HUES64 (cell line): ENCODE measurements around the gene CAP2.
"Not testable (repeated sequence)": the region's sequence is repeated elsewhere in the genome, so short reads cannot be mapped to it uniquely, and the experiment has no call there.

Source experiments
- H3K27ac ChIP-seq: 2 replicates; pipeline ENCODE4 v1.7.0; 2013; ENCODE audit warnings: low read depth, low read length, inconsistent platforms
- H3K27me3 ChIP-seq: 2 replicates; pipeline ENCODE4 v1.6.1; 2013; ENCODE audit warnings: mild to moderate bottlenecking, low read length; ENCODE audit not compliant: insufficient read depth
- H3K36me3 ChIP-seq: 2 replicates; pipeline ENCODE4 v1.6.1; 2013; ENCODE audit warnings: mild to moderate bottlenecking, low read length; ENCODE audit not compliant: insufficient read depth
- H3K4me1 ChIP-seq: 2 replicates; pipeline ENCODE4 v1.6.1; 2013; ENCODE audit warnings: mild to moderate bottlenecking, low read length, moderate library complexity; ENCODE audit not compliant: insufficient read depth
- H3K4me3 ChIP-seq: 2 replicates; pipeline ENCODE4 v1.5.1; 2013; ENCODE audit warnings: mild to moderate bottlenecking, low read length, moderate library complexity
- H3K9ac ChIP-seq: 2 replicates; pipeline ENCODE4 v1.6.1; 2013; ENCODE audit warnings: mild to moderate bottlenecking, low read depth, low read length
- H3K9me3 ChIP-seq: 2 replicates; pipeline ENCODE4 v1.6.1; 2013; ENCODE audit warnings: low read depth, low read length; ENCODE audit not compliant: insufficient read depth
- WGBS: fragments of 150-250, 120-280 bp; methylation state at CpG from one replicate; pipeline ENCODE4 v1.1.7; 2013; ENCODE audit warnings: missing lambda C conversion rate; 5-methylcytosine and 5-hydroxymethylcytosine counted together

CAP2 gene

DNA sequence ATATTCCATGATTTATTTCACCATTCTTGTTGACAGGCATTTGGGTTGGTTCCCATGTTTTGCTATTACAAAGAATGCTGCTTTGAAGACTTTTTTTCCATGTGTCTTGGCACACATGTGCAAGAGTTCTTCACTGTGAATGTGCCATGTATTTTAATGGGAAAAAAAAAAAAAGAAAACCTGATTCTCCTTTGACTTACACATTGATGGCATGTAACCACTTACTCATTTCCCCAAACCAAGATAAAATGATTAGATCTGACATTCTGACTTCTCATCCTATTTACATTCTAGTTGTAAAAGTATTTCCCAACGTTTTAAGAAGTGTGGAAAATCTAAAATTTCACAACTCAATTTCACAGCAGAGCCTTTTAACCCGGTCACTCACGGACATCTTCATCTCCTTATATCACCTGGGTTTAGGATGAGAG is 4.4 kb downstream of the CAP2 start:
- H3K4me1 ChIP-seq: peaks cover 12% of the 10 kb centered on the region
- peaks cover 16% of the 10 kb centered on the region; the same call in 1 of the 2 replicates for H3K9me3 ChIP-seq
- H3K27me3 ChIP-seq: no peaks in the 10 kb centered on the region
- H3K36me3 ChIP-seq: peaks cover 7% of the 10 kb centered on the region; the same call in 1 of the 2 replicates
- no peak overlapping the region for H3K9ac ChIP-seq
- no peak overlapping the region for H3K4me3 ChIP-seq
- H3K27ac ChIP-seq: no peak overlapping the region
- WGBS: 93% methylated on average over 3 of the region's 3 CpGs

- not testable (repeated sequence) for H3K9ac ChIP-seq, H3K9me3 ChIP-seq, H3K4me1 ChIP-seq, H3K27me3 ChIP-seq, H3K36me3 ChIP-seq, H3K4me3 ChIP-seq, H3K27ac ChIP-seq
- 85% methylated on average over 6 of the region's 7 CpGs for WGBS
Observed at GRCh38 chr6:17405181-17405943, 12.0 kb downstream of the CAP2 start.

- Histone ChIP-seq H3K9me3 (peaks cover 8% of the 10 kb centered on the region; the same call in 1 of the 2 replicates), H3K27me3 (no peaks in the 10 kb centered on the region), H3K36me3 (no peaks in the 10 kb centered on the region), H3K4me3 (no peak overlapping the region), H3K27ac (no peak overlapping the region), H3K9ac (no peak overlapping the region), H3K4me1 (no peaks in the 10 kb centered on the region)
- WGBS: 94% methylated on average over 8 of the region's 8 CpGs
Observed at GRCh38 chr6:17405944-17406245, 12.5 kb downstream of the CAP2 start.

GRCh38 chr6:17408081-17408480 is 14.7 kb downstream of the CAP2 start:
- no peak overlapping the region for H3K4me3 ChIP-seq
- no peaks in the 10 kb centered on the region for H3K4me1 ChIP-seq
- peaks cover 8% of the 10 kb centered on the region; the same call in 1 of the 2 replicates for H3K9me3 ChIP-seq
- no peaks in the 10 kb centered on the region for H3K36me3 ChIP-seq
- H3K27me3 ChIP-seq: no peaks in the 10 kb centered on the region
- no peak overlapping the region for H3K27ac ChIP-seq
- no peak overlapping the region for H3K9ac ChIP-seq
- WGBS: 86% methylated on average over 3 of the region's 4 CpGs

GRCh38 chr6:17410281-17410680 is 16.9 kb downstream of the CAP2 start:
- no peak overlapping the region for H3K4me3 ChIP-seq
- no peaks in the 10 kb centered on the region for H3K4me1 ChIP-seq
- no peaks in the 10 kb centered on the region for H3K36me3 ChIP-seq
- H3K27ac ChIP-seq: no peak overlapping the region
- H3K9ac ChIP-seq: no peak overlapping the region
- WGBS: 97% methylated on average over 4 of the region's 4 CpGs
- peaks cover 8% of the 10 kb centered on the region; the same call in 1 of the 2 replicates for H3K9me3 ChIP-seq
- H3K27me3 ChIP-seq: no peaks in the 10 kb centered on the region

GRCh38 chr6:17413313-17413750 is 19.9 kb downstream of the CAP2 start:
- 93% methylated on average over 5 of the region's 5 CpGs for WGBS
- Histone ChIP-seq H3K9ac (no peak overlapping the region), H3K4me3 (no peak overlapping the region), H3K27me3 (no peaks in the 10 kb centered on the region), H3K4me1 (peaks cover 13% of the 10 kb centered on the region), H3K27ac (no peak overlapping the region), H3K36me3 (no peaks in the 10 kb centered on the region), H3K9me3 (peaks cover 8% of the 10 kb centered on the region; the same call in 1 of the 2 replicates)

DNA sequence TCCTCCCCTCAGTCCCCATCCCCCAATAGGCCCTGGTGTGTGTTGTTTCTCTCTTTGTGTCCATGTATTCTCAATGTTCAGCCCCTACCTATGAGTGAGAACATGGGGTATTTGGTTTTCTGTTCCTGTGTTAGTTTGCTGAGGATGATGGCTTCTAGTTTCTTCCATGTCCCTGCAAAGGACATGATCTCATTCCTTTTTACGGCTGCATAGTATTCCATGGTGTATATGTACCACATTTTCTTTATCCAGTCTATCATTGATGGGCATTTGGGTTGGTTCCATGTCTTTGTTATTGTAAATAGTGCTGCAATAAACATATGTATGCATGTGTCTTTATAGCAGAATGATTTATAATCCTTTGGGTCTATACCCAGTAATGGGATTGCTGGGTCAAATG is 21.0 kb downstream of the CAP2 start:
- H3K9me3 ChIP-seq: not testable (repeated sequence)

DNA sequence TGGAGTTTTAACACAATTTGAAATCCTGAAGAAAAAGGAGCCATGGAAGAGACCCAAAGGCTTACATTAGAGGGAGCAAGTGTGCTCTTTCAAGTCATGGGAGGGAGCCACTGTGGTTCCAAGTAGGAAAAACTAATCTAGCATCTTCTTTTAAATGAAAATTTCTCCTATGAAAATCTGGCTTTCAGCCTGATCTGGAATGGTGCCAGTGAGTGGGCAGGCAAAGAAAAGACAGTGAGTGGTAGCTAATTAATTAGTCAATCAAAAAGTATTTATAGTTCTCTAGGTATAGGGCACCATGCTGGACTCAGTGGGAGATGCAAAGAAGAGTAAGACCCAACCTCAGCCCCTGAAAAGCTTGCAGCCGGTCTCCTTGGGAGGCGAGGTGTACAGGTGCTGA is 21.9 kb downstream of the CAP2 start:
- no peaks in the 10 kb centered on the region for H3K27me3 ChIP-seq
- peaks cover 24% of the 10 kb centered on the region for H3K4me1 ChIP-seq
- WGBS: 94% methylated on average over 2 of the region's 2 CpGs
- H3K9ac ChIP-seq: no peak overlapping the region
- H3K9me3 ChIP-seq: peaks cover 3% of the 10 kb centered on the region; the same call in 1 of the 2 replicates
- H3K4me3 ChIP-seq: no peak overlapping the region
- H3K36me3 ChIP-seq: no peaks in the 10 kb centered on the region
- H3K27ac ChIP-seq: no peak overlapping the region

More for the DNA sequence above, 21.0 kb downstream of the CAP2 start:
- not testable (repeated sequence) for H3K36me3 ChIP-seq, H3K4me3 ChIP-seq, H3K27ac ChIP-seq, H3K27me3 ChIP-seq, H3K9ac ChIP-seq
- H3K4me1 ChIP-seq: peaks cover 24% of the 10 kb centered on the region
- no CpG with 5 or more reads among the region's 1 CpG for WGBS

DNA sequence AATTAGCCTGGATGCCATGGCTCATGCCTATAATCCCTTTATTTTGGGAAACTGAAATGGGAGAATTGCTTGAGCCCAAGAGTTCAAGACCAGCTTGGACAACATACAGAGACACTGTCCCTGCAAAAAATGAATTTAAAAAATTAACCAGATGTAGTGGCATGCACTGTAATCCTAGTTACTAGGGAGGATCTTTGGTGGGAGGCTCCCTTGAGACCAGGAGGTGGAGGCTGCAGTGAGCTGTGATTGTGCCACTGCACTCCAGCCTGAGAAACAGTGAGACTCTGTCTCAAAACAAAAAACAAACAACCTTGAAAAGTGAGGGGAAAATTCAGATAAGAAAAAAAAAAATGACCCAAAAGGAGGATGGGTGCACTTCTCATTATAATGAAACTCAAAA is 23.4 kb downstream of the CAP2 start:
- H3K27ac ChIP-seq: peak overlapping the region; percentile 22; the same call in 1 of the 2 replicates

GRCh38 chr6:17417817-17418216 is 24.4 kb downstream of the CAP2 start:
- Histone ChIP-seq H3K9me3 (no peaks in the 10 kb centered on the region), H3K9ac (peak overlapping the region; percentile 68; the same call in 1 of the 2 replicates), H3K27ac (peak overlapping the region; percentile 90), H3K27me3 (no peaks in the 10 kb centered on the region), H3K4me1 (peaks cover 24% of the 10 kb centered on the region), H3K36me3 (peaks cover 1% of the 10 kb centered on the region; the same call in 1 of the 2 replicates), H3K4me3 (peak overlapping the region; percentile 26; the same call in 1 of the 2 replicates)
- 56% methylated on average over 4 of the region's 4 CpGs for WGBS

More for the DNA sequence above, 23.4 kb downstream of the CAP2 start:
- Histone ChIP-seq H3K9ac (no peak overlapping the region), H3K4me1 (peaks cover 24% of the 10 kb centered on the region), H3K9me3 (no peaks in the 10 kb centered on the region), H3K4me3 (no peak overlapping the region), H3K27me3 (no peaks in the 10 kb centered on the region), H3K36me3 (no peaks in the 10 kb centered on the region)

DNA sequence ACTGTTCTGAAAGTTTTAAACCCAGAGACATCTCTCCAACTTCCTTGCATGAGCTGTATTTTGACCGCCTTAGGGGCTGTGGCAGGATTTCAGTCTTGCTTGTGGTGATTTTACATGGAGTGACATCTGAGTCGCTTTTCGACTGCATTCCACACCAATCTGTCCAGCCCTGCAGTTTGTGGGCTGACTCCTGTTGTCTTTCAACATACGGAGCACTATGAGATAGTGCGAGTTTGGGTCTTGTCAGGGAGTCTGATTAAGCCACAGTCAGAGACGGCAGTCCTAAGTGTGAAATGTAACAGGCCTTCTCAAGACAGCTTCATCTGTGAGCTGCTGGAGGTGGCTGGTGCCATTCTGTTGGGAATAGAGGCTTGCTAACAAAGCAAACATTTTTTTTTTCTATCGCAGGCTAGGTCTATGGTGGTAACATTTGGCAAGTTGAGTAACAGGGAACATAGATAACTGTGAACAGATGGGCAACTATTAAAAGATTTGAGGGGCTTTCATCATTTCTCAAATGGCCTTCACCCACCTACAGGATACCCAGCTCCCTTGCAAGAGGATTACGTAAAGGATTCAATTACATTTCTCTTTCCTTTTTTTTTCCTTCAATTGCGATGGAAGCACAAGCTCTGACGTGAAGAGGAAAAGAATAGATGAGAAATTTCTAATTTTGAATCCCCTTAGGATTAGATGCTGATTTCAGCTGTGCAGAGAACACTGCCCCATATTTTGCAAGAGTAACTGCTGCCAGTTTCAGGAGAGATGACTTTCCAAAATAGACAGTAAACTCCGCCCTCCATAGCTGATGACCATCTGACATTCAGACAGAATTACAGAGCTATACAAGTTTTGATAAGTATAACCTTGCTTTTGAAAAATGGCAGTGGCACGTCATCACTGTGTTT is 25.1 kb downstream of the CAP2 start:
- WGBS: 80% methylated on average over 11 of the region's 12 CpGs

More for the DNA sequence above, 25.1 kb downstream of the CAP2 start:
- peak overlapping the region; percentile 68; the same call in 1 of the 2 replicates for H3K9ac ChIP-seq
- no peaks in the 10 kb centered on the region for H3K27me3 ChIP-seq
- H3K27ac ChIP-seq: peak overlapping the region; percentile 90
- H3K36me3 ChIP-seq: peaks cover 8% of the 10 kb centered on the region; the same call in 1 of the 2 replicates
- no peaks in the 10 kb centered on the region for H3K9me3 ChIP-seq
- H3K4me1 ChIP-seq: peaks cover 24% of the 10 kb centered on the region
- peak overlapping the region; percentile 26; the same call in 1 of the 2 replicates for H3K4me3 ChIP-seq
